NCI-H2196 (cell line): ENCODE results near the gene CSNK2A1.
"Not testable (repeated sequence)": the region's sequence is repeated elsewhere in the genome, so short reads cannot be mapped to it uniquely, and the experiment has no call there.

Source experiments
- DNase-seq: peaks from one replicate; lab custom pipeline; 2025; ENCODE audit not compliant: unreplicated experiment; lab: John Stamatoyannopoulos, UW

The CSNK2A1 gene

GRCh38 chr20:536426-537010 is 7.1 kb downstream of the CSNK2A1 start:
- no peak for DNase-seq

- no peak for DNase-seq
These were observed 7.6 kb downstream of the CSNK2A1 start for GRCh38 chr20:535958-536357.

GRCh38 chr20:533526-533925 is 10.1 kb downstream of the CSNK2A1 start:
- no peak for DNase-seq

GRCh38 chr20:532530-532929 is 11.1 kb downstream of the CSNK2A1 start:
- no peak for DNase-seq

DNA sequence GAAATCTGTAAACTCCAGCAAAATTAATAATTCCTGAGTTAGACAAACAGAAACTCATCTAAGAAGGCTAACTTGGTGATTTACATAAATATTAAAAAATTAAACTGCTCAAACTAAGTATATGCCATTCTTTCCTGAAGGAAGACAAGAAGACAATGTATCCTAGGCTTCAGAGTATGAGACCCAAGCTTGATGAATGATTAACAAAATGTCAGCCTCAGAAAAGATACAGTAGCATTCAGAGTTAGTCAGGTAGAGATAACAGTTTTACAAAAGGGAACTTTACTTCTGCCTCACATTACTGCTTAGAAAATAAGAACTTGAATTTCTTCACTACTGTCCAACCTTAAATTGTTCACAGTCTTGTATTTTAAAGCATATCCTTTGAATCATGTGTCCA is 12.0 kb downstream of the CSNK2A1 start:
- DNase-seq: no peak

DNA sequence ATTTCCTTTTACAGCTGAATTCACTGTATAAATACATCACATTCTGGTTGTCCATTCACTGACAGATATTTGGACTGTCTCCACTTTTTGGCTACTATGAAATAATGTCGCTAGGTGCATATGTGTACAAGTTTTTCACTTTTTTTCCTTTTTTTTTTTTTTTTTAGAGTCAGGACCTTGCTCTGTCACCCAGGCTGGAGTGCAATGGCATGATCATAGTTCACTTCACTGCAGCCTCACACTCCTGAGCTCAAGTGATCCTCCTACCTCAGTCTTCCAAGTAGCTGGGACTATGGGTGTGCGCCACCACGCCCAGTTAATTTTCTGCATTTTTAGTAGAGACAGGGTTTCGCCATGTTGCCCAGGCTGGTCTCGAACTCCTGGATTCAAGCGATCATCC is 13.3 kb downstream of the CSNK2A1 start:
- no peak for DNase-seq

- DNase-seq: no peak
These were observed 14.5 kb downstream of the CSNK2A1 start for GRCh38 chr20:528923-529604.

GRCh38 chr20:527571-527886 is 16.1 kb downstream of the CSNK2A1 start:
- no peak for DNase-seq

- DNase-seq: no peak
These were observed 21.7 kb downstream of the CSNK2A1 start for GRCh38 chr20:521860-522259.

GRCh38 chr20:519999-520398 is 23.6 kb downstream of the CSNK2A1 start:
- no peak for DNase-seq

DNA sequence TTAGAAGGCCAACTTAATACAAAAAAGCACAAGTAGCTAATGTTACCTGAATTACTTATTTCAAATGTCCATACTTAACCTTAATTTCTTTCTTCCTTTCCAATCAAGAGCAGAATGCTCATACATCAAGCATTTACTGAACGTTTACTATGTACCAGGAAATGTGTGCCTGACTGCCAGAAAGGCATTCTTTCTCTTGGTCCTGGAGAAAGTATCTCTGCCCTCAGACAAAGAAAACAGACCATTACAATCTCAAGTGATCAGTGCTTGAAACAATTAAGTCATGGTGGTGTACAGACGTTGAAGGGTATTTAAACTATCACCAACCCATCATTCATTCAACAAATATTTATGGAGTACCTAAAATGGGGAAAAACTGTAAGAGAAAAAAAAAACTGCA is 26.4 kb downstream of the CSNK2A1 start:
- no peak for DNase-seq

- DNase-seq: no peak
These were observed 26.8 kb downstream of the CSNK2A1 start for GRCh38 chr20:516799-517198.

DNA sequence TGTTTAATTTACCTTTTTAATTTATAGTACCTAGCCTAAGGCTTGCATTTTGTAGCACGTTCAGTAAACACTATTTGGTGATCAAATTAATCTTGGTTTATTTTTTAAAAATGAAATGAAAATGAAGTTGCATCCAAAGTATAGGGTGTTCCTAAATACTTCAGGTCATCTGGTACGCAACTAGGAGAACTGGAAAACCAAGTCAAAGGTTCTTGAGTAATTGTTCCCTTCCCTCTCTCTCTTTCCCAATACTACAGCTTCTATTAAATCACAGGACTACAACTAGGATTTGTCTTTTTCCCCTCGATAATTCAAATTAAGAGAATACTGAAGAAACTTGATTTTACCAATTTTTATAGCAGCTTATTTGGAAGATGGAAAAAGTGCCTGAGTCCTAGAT is 27.9 kb downstream of the CSNK2A1 start:
- no peak for DNase-seq

GRCh38 chr20:513429-513828 is 30.2 kb downstream of the CSNK2A1 start:
- DNase-seq: no peak

- DNase-seq: not testable (repeated sequence)
These were observed 33.1 kb downstream of the CSNK2A1 start for GRCh38 chr20:510328-511057.

DNA sequence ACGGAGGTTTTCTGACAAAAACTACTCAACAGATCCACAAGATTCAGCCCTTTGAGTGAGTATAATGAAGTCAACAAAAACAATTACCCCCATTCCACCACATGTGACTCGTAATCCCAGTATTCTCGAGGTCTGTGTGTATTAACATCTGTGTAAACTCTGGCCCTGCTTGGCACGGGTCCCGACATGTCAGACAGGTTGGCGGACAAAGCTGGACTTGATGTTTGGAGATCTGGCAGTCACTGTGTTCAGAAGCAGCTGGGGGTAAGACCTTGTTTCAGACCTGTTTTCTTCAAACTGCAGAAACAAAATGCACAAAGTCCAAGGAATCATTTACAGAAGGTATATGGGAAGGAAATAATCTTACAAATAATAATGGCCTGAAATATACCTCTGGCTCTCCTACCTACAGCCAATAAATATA is 35.2 kb downstream of the CSNK2A1 start:
- not testable (repeated sequence) for DNase-seq

DNA sequence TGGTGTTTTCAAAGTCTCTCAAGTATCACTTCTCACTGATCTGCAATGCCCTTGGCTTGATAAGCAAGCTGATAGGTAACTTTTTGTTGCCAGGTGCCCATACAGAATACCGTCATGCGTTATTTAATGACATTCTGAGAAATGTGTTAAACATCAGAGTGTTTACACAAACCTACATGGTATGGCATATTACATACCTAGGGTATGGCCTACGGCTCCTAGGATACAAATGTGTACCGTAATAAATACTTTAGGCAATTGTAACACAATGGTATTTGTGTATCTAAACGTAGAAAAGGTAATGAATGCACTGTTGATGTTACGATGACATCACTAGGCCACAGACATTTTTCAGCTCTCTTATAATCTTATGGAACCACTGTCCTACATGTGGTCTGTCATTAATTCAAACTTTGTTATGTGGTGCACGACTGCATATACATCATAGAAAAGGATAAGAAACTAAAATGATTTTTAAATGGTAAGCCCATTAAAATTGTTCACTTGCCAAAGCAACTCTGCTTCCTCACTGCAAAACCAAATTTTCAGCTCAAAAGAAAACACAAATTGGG is 35.7 kb downstream of the CSNK2A1 start:
- DNase-seq: no peak

DNA sequence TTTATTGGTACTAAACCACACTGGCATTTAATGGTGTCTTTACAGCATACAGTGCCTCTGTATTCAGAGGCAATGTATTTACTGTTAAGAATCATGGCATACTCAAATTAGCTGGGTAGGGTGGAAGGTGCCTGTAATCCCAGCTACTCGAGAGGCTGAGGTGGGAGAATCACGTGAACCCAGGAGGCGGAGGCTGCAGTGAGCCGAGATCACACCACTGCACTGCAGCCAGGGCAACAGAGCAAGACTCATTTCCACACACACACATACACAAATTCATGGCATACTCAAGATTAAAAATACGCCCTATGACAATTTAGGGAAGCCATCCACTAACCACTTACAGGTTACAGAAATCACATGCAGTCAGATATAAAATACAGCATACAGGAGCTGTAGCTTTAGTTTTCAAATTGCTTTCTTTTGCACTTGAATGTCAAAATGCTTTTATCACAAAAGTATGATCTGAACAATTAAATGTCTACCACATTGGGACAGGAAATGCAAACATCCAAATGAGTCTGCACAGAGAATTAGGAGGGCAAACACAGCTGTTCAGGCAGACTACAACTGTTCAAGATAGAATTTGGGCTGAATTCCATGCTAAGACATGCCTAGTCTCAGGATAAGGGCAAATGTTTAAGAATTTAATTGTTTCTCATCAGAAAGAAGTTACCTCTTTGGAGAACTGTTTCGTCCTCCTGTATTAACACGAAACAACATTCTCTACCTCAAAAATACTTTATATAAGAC is 36.4 kb downstream of the CSNK2A1 start:
- no peak for DNase-seq

- DNase-seq: no peak
These were observed 38.9 kb downstream of the CSNK2A1 start for GRCh38 chr20:504632-505075.

- no peak for DNase-seq
These were observed 40.4 kb downstream of the CSNK2A1 start for GRCh38 chr20:503048-503737.

DNA sequence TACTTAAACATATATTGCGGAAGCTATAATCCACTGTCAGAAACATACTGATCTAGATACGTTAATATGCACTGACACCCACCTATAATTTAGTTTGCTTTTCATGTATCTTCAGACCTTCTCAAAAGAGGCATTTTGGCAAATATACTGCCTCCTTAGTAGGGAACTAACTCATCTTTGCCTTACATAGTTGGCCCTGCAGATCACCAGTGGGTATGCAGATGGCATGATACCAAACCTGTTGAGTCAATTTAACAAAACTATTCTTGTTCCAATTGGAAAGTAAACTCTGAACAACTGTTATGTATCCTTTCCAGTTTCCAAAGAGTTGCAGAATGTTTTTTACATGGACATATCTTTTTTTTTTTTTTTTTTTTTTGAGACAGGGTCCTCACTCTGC is 45.6 kb downstream of the CSNK2A1 start:
- no peak for DNase-seq
